K562 (cell line): Measurements from ENCODE around the gene IFT172. TPM values are rescaled to one million over a fixed set of nuclear protein-coding genes. Genes with fewer than 3 reads are reported as not detected.

Source experiments
- ARID1B ChIP-seq: fragments of 450-650 bp; IDR thresholded peaks from 2 replicates; pipeline ENCODE4 v1.6.1; 2016; ENCODE audit warnings: antibody characterized with exemption, mild to moderate bottlenecking, inconsistent platforms
- BRF1 ChIP-seq: IDR thresholded peaks from 3 replicates; pipeline ENCODE4 v1.6.1; 2011; ENCODE audit warnings: borderline replicate concordance, mild to moderate bottlenecking; ENCODE audit not compliant: insufficient read length; ENCODE audit errors: extremely low read depth
- DNMT1 ChIP-seq: fragments of 450-650 bp; IDR thresholded peaks from 2 replicates; pipeline ENCODE4 v1.6.1; 2016; ENCODE audit warnings: antibody characterized with exemption, mild to moderate bottlenecking
- FOSL1 ChIP-seq: fragments of 200-800 bp; sonication (Bioruptor generic); conservative IDR thresholded peaks from 2 replicates; pipeline ENCODE4 v1.6.1; 2016; ENCODE audit warnings: missing genetic modification characterization, missing compliant biosample characterization
- GTF2E2 ChIP-seq: fragments of 200-800 bp; sonication (Bioruptor generic); IDR thresholded peaks from 2 replicates; pipeline ENCODE4 v1.6.1; 2016; ENCODE audit warnings: missing genetic modification characterization, missing compliant biosample characterization
- KLF16 ChIP-seq: IDR thresholded peaks from 2 replicates; pipeline ENCODE4 v1.6.1; 2016; ENCODE audit warnings: antibody characterized with exemption
- MEF2D ChIP-seq: conservative IDR thresholded peaks from 2 replicates; pipeline ENCODE4 v1.6.1; 2016; ENCODE audit warnings: low read depth, missing genetic modification characterization, missing compliant biosample characterization
- MTA1 ChIP-seq: fragments of 450-650 bp; IDR thresholded peaks from 2 replicates; pipeline ENCODE4 v1.6.1; 2017; ENCODE audit warnings: borderline replicate concordance
- PBX2 ChIP-seq, 2 experiments: IDR thresholded peaks in 1 of 2; conservative IDR thresholded peaks in 1 of 2; 2 replicates each; pipeline ENCODE4 v1.6.1; 2016; ENCODE audit warnings: low read depth in 2 of 2, mild to moderate bottlenecking in 1 of 2, missing compliant biosample characterization in 1 of 2, missing genetic modification characterization in 1 of 2, moderate library complexity in 1 of 2
- PHB2 ChIP-seq: fragments of 450-650 bp; IDR thresholded peaks from 2 replicates; pipeline ENCODE4 v1.6.1; 2017; ENCODE audit warnings: low read depth
- PHF8 ChIP-seq: fragments of 200-600 bp; sonication (generic); IDR thresholded peaks from 2 replicates; pipeline ENCODE4 v1.6.1; 2012; ENCODE audit warnings: mixed run types, mild to moderate bottlenecking, inconsistent platforms, low read length, moderate library complexity, borderline replicate concordance
- RAD21 ChIP-seq, 2 experiments: fragments of 250-450 bp in 1 of 2; fragments of 450-650 bp in 1 of 2; sonication (Bioruptor Pico) in 1 of 2; formaldehyde crosslinking in 1 of 2; IDR thresholded peaks in 1 of 2; conservative IDR thresholded peaks in 1 of 2; 2 replicates each; pipeline versions ENCODE4 v1.4.0 to v1.8.0; 2020 to 2022; ENCODE audit warnings: mild to moderate bottlenecking in 2 of 2, moderate library complexity in 1 of 2
- STAG1 ChIP-seq: sonication (generic); formaldehyde crosslinking; IDR thresholded peaks from 2 replicates; pipeline ENCODE4 v1.5.0; 2020; ENCODE audit warnings: missing genetic modification reagents, borderline replicate concordance
- TSC22D4 ChIP-seq: fragments of 450-650 bp; IDR thresholded peaks from 2 replicates; pipeline ENCODE4 v1.6.1; 2016; ENCODE audit warnings: missing genetic modification characterization, missing biosample characterization, control low read depth
- ZKSCAN8 ChIP-seq: fragments of 200-800 bp; sonication (Bioruptor generic); IDR thresholded peaks from 2 replicates; pipeline ENCODE4 v1.6.1; 2016; ENCODE audit warnings: missing genetic modification characterization, missing compliant biosample characterization
- ZNF280B ChIP-seq: fragments of 250-450 bp; sonication (Bioruptor Pico); IDR thresholded peaks from 2 replicates; pipeline ENCODE4 v1.5.1; 2021; ENCODE audit warnings: mild to moderate bottlenecking
- ZNF589 ChIP-seq: fragments of 200-800 bp; sonication (Bioruptor generic); IDR thresholded peaks from 2 replicates; pipeline ENCODE4 v1.6.1; 2016; ENCODE audit warnings: low read depth, missing genetic modification characterization, missing compliant biosample characterization
- polyA plus RNA-seq, 8 experiments: library from polyadenylated mRNA; depleted of rRNA in 4 of 8; stranded (reverse) in 5 of 8; unstranded in 3 of 8; fragments of >200 nt; fragmentation: Nextera tagmentation in 2 of 8; fragmentation: Illumina TruSeq in 1 of 8; extraction: Ambion mirVana in 2 of 8; extraction: Trizol in 1 of 8; gene quantifications; 2 replicates each; pipeline versions ENCODE4 v1.2.1 to v1.2.3, GENCODE V29; 2011 to 2014; ENCODE audit warnings: inconsistent platforms in 1 of 8, missing spikeins in 1 of 8
- total RNA-seq, 7 experiments: library from RNA; depleted of rRNA in 6 of 7; stranded (reverse); fragments of >200 nt in 6 of 7; fragmentation: Illumina TruSeq in 2 of 7; extraction: Trizol in 2 of 7; gene quantifications; 2 replicates each; pipeline versions ENCODE4 v1.2.1 to v1.2.3, GENCODE V29; 2011 to 2021; ENCODE audit warnings: low replicate concordance in 1 of 7
- TF ChIP-seq, protein P1 (sequence below): fragments of 450-650 bp; conservative IDR thresholded peaks from 2 replicates; pipeline ENCODE4 v1.6.1; 2016; ENCODE audit warnings: missing genetic modification characterization, low read depth, mild to moderate bottlenecking, missing compliant biosample characterization, moderate library complexity
- TF ChIP-seq, protein P2 (sequence below): fragments of 200-400 bp; formaldehyde crosslinking; IDR thresholded peaks from 2 replicates; pipeline ENCODE4 v1.6.1; 2017; ENCODE audit warnings: mild to moderate bottlenecking, low read depth, low read length, moderate library complexity

Gene IFT172
- total and polyA plus RNA-seq, 9 of the 15 experiments (the other 6 are each of a cell fraction or from before 2014, with no cell fraction given): 5.6 to 19.1 (median 13.5) TPM

GRCh38 chr2:27496357-27497287 is 7.1 kb upstream of the IFT172 start, which contains the start of gene GCKR (continued):
- peak; percentile 56; the same call in 1 of the 2 replicates for TF ChIP-seq FOSL1 (tag)
- TF ChIP-seq, protein P1, sequence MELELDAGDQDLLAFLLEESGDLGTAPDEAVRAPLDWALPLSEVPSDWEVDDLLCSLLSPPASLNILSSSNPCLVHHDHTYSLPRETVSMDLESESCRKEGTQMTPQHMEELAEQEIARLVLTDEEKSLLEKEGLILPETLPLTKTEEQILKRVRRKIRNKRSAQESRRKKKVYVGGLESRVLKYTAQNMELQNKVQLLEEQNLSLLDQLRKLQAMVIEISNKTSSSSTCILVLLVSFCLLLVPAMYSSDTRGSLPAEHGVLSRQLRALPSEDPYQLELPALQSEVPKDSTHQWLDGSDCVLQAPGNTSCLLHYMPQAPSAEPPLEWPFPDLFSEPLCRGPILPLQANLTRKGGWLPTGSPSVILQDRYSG (tag): no peak
- TF ChIP-seq ZKSCAN8: no peak
- no peak for TF ChIP-seq PHB2
- TF ChIP-seq TSC22D4 (tag): no peak
- TF ChIP-seq ZNF589 (CRISPR knock-in tag): no peak
- TF ChIP-seq MEF2D: 0 out of 2 replicates have a peak, but pooled peaks have one; percentile 5
- no peak for TF ChIP-seq BRF1
- no peak for TF ChIP-seq PBX2 (CRISPR knock-in tag; IDR thresholded peaks at IDR 0.05; ENCODE audit: low read depth)
- TF ChIP-seq PBX2 (tag; conservative IDR thresholded peaks at IDR 0.05; ENCODE audit: low read depth): no peak
- TF ChIP-seq ZNF280B (CRISPR knock-in tag): no peak
- no peak for TF ChIP-seq STAG1 (CRISPR knock-in tag)
- peak; percentile 27 for TF ChIP-seq ARID1B
- no peak for TF ChIP-seq RAD21 (CRISPR knock-in tag; conservative IDR thresholded peaks at IDR 0.05 in 1 of 2, IDR thresholded peaks at IDR 0.05 in 1 of 2)
- no peak for TF ChIP-seq MTA1
- no peak for TF ChIP-seq DNMT1
- TF ChIP-seq GTF2E2 (tag): no peak
- TF ChIP-seq PHF8: no peak; the same call in 1 of the 2 replicates
- no peak for TF ChIP-seq KLF16
- TF ChIP-seq, protein P2, sequence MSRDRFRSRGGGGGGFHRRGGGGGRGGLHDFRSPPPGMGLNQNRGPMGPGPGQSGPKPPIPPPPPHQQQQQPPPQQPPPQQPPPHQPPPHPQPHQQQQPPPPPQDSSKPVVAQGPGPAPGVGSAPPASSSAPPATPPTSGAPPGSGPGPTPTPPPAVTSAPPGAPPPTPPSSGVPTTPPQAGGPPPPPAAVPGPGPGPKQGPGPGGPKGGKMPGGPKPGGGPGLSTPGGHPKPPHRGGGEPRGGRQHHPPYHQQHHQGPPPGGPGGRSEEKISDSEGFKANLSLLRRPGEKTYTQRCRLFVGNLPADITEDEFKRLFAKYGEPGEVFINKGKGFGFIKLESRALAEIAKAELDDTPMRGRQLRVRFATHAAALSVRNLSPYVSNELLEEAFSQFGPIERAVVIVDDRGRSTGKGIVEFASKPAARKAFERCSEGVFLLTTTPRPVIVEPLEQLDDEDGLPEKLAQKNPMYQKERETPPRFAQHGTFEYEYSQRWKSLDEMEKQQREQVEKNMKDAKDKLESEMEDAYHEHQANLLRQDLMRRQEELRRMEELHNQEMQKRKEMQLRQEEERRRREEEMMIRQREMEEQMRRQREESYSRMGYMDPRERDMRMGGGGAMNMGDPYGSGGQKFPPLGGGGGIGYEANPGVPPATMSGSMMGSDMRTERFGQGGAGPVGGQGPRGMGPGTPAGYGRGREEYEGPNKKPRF: no peak
